Muscle layer of colon (tissue), 2 donors: ENCODE measurements around the gene CACHD1.

Experiments used
- H3K27ac ChIP-seq: one replicate; pipeline ENCODE4 v1.7.0; 2013; ENCODE audit warnings: low read depth, mild to moderate bottlenecking, low read length, moderate library complexity
- H3K27me3 ChIP-seq, 2 donors: one replicate each; pipeline ENCODE4 v1.7.0; 2013; ENCODE audit warnings: low read length in 2 of 2, mild to moderate bottlenecking in 2 of 2; ENCODE audit not compliant: insufficient read depth in 2 of 2, control insufficient read depth in 1 of 2
- H3K36me3 ChIP-seq: one replicate; pipeline ENCODE4 v1.7.0; 2013; ENCODE audit warnings: mild to moderate bottlenecking, low read length; ENCODE audit not compliant: insufficient read depth
- H3K4me1 ChIP-seq: one replicate; pipeline ENCODE4 v1.7.0; 2013; ENCODE audit warnings: mild to moderate bottlenecking, low read length; ENCODE audit not compliant: insufficient read depth
- H3K4me3 ChIP-seq, 2 donors: one replicate each; pipeline ENCODE4 v1.7.0; 2013; ENCODE audit warnings: low read length in 2 of 2, low read depth in 1 of 2, mild to moderate bottlenecking in 1 of 2, moderate library complexity in 1 of 2
- H3K9ac ChIP-seq: one replicate; pipeline ENCODE4 v1.7.0; 2013; ENCODE audit warnings: low read length
- H3K9me3 ChIP-seq: one replicate; pipeline ENCODE4 v1.7.0; 2013; ENCODE audit warnings: mild to moderate bottlenecking, low read length
- donor health status: abdominal sarcoma.
- donor health status: Adenocarcinoma of cecum.

The CACHD1 gene

DNA sequence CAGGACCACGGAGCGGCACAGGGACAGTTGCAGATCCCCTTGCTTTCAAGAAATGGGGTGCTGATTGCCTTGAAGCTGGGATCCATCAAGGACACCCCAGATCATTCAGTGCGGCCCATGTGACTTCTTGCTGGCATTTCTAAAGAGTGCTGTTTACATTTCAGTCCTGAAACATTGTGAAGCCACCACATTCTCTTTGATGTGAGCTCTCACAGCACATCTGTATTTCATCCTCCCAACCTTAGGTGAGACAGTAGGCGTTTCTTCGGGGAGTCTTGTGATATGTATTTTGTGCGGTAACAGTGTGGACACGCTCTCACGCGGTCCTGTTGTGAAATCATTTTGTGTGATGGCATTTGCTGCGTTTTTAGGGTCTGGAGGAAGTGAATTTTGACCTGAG lies 57.2 kb downstream of the CACHD1 start:
- H3K9ac ChIP-seq: no peak overlapping the region
- no peaks in the 10 kb centered on the region for H3K27me3 ChIP-seq
- H3K36me3 ChIP-seq: no peaks in the 10 kb centered on the region
- no peak overlapping the region for H3K4me3 ChIP-seq
- H3K4me1 ChIP-seq: no peaks in the 10 kb centered on the region
- H3K27ac ChIP-seq: no peak overlapping the region
- H3K9me3 ChIP-seq: no peaks in the 10 kb centered on the region

DNA sequence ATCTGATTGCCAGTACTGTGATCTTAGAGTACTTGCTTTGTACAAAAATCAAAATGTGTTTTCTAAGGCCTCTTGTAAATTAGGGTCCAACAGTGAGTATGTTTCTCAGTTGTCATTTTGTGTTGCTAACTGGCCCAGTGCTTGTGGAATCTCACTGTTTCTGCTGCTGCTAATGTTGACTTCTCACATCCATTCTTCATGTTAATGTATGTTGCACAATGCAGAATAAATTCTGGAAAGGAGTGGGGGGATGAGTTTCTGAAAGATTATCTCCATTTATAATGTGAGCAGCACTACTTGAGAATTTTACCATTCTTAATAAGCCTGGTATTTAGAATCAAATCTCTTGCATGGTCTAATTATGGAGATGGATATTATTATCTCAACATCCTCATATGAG lies 57.9 kb downstream of the CACHD1 start:
- Histone ChIP-seq H3K4me3 (no peak overlapping the region), H3K27ac (no peak overlapping the region)

DNA sequence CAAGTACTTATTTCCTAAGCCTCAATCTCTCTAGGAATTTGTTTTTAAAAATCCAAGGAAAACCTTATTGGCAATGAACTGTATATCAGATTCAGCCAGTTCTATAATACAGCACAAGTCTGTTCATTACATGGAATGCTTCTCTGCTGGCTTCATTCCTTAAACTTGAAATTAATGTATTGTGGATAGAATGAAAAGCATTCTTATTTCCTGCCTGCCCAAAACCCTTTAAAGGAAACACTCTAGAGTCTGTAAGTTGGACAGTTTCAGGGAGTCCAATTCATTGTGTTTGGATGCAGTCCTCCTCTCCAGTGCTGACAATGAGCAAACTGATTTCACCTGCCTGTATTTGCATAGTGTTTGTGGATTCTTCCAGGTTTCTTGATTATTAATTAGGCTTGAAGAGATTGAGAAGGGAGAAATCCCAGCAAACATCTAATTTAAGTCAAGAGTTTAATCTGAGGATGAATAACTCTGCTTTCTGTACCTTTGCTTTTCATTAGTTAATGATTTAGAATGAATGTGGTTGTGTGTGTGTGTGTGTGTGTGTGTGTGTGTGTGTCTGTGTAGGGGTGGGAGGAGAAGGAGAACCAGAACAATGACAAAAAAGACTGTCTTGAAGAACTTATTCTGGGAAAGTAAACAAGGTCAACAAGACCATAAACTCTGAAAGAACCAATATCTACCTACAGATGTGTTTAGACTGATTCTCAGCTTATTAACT lies 61.2 kb downstream of the CACHD1 start:
- H3K4me1 ChIP-seq: peaks cover 9% of the 10 kb centered on the region
- H3K4me3 ChIP-seq: no peak overlapping the region
- no peak overlapping the region for H3K9ac ChIP-seq
- no peaks in the 10 kb centered on the region for H3K27me3 ChIP-seq
- H3K36me3 ChIP-seq: no peaks in the 10 kb centered on the region
- no peaks in the 10 kb centered on the region for H3K9me3 ChIP-seq
- H3K27ac ChIP-seq: no peak overlapping the region

More for the DNA sequence above, 57.9 kb downstream of the CACHD1 start:
- H3K9me3 ChIP-seq: no peaks in the 10 kb centered on the region
- no peak overlapping the region for H3K9ac ChIP-seq
- no peaks in the 10 kb centered on the region for H3K36me3 ChIP-seq
- no peaks in the 10 kb centered on the region for H3K27me3 ChIP-seq
- no peaks in the 10 kb centered on the region for H3K4me1 ChIP-seq

DNA sequence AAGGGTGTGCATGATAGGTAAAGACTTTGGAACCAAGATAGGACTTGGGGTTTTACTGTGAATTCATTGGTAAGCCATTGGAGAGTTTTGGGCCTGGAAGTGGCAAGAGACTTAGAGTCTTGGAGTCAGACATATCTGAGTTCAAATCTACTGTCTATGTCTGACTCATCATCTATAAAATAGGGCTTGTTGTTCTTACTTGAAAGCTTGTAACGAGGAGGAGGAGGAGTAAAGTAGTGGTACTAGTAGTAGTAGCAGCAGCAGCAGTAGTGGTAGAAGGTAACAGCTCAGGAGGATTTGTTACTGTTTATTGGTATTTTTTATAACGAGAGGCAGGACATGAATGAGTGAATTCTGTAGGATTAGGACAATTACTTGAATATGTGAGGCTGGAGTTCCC lies 62.7 kb downstream of the CACHD1 start:
- H3K4me3 ChIP-seq: no peak overlapping the region
- no peak overlapping the region for H3K9ac ChIP-seq
- no peaks in the 10 kb centered on the region for H3K9me3 ChIP-seq
- H3K4me1 ChIP-seq: peaks cover 15% of the 10 kb centered on the region
- no peaks in the 10 kb centered on the region for H3K27me3 ChIP-seq
- H3K36me3 ChIP-seq: no peaks in the 10 kb centered on the region
- H3K27ac ChIP-seq: no peak overlapping the region

DNA sequence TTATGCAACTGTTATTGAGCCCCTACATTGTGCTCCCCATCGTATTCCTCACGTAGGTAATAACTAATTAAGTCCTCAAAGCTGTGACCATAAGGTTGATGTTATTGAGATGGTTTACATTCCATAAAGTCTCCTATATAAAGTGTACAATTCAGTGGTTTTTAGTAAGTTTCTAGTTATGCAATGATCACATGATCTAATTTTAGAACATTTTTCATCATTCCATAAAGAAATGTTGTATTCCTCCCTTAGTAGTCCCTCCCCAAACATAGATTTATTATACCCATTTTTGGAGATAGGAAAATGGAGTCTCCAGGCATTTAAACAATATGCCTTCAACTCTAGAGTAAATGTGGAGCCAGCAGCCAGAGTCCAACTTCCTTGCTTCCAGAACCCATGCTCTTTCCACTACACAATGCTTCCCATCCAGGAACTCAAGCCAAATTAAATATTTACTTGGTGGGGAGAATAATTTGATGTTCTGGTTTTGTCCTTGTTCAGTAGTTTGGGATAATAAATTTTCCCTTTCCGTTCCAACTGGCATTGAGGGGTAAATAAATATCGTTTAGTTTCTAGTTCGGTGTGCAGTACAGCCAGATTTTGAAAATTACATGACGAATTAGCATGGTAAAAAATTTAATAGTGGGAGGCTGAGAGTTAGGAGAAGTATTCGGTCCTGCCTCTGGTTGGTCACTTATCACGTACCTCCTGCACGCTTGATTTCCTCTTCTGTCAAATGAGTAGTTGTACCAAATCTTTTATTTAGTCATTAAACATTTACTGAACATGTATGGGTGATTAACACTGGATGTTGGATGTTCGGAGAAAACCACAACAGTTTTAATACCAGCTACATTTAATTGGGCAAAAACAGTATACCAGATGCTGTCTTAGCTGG lies 66.3 kb downstream of the CACHD1 start:
- Histone ChIP-seq H3K4me1 (peaks cover 31% of the 10 kb centered on the region), H3K9me3 (no peaks in the 10 kb centered on the region), H3K4me3 (no peak overlapping the region), H3K27me3 (no peaks in the 10 kb centered on the region), H3K9ac (no peak overlapping the region), H3K36me3 (no peaks in the 10 kb centered on the region), H3K27ac (no peak overlapping the region)

DNA sequence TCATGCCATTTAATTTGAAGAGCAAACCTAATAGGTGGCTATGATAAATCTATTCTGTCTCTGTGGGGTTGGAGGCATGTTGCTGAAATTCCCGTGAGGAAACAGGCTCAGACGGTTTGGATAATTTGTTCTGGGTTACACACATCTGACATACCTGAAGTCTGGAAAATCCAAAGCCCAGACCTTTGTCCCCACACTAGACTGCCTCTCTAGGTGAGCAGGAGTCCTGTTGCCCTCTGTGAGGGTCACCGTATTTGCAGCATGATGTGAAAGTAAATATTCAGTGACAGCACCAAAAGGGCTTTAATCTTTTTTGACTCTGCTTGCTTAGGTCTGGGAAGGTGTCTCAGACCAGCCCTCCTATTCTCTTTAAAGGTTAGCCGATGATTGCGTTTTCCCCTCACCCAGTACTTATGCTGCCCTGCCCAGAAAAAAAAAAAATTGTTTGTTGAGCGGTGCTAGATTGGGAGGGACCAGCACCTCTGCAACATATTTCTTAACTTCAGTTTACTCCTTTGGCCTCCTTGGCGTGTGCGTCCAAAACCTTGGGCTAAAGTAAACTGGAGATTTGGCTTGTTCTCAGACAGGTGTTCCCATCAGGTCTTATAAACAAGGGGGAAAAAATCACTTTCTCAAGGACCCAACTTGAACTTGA lies 67.0 kb downstream of the CACHD1 start:
- H3K9me3 ChIP-seq: no peaks in the 10 kb centered on the region
- H3K27ac ChIP-seq: no peak overlapping the region
- no peaks in the 10 kb centered on the region for H3K36me3 ChIP-seq
- peaks cover 31% of the 10 kb centered on the region for H3K4me1 ChIP-seq
- no peak overlapping the region for H3K4me3 ChIP-seq
- no peaks in the 10 kb centered on the region for H3K27me3 ChIP-seq
- H3K9ac ChIP-seq: no peak overlapping the region

DNA sequence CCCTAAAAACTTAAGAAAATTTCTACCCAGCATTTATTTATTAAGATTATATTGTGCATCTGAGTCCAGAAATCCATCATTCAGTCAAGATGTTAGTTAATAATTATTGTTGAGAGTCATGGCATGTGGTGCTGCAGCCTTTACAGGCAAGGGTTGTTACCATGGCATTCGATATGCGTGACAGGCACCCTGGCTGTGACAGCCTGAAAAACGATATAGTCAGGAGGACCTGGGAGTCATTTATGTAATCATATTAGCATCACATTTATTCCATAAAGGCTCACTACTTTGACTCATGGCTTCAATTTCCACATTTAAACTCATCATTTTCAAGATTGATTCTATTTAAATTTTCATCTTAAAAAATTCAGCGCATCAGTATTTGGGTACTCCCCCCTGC lies 68.0 kb downstream of the CACHD1 start:
- Histone ChIP-seq H3K9ac (no peak overlapping the region), H3K27me3 (no peaks in the 10 kb centered on the region), H3K4me3 (no peak overlapping the region), H3K9me3 (no peaks in the 10 kb centered on the region), H3K27ac (no peak overlapping the region), H3K36me3 (no peaks in the 10 kb centered on the region), H3K4me1 (peaks cover 31% of the 10 kb centered on the region)

DNA sequence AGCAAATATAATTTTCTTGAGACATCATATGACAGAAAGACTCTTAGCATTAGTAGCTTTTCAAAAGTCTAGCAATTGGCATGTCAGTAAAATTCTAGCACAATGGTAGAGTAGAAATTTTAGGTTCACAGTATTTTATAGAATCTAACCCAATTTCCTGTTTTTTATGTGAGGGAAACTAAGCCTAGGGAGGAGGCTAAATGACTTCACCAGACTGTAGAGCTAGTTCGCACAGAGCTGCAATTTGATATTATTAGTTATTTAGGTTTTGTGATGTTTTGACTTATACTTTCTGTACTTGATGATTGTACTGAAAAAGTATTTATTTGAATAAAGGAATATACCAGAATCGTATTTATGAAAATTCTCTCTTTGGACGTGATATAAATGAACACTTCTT lies 68.5 kb downstream of the CACHD1 start:
- H3K9me3 ChIP-seq: no peaks in the 10 kb centered on the region
- no peak overlapping the region for H3K9ac ChIP-seq
- no peak overlapping the region for H3K4me3 ChIP-seq
- no peak overlapping the region for H3K27ac ChIP-seq
- H3K36me3 ChIP-seq: no peaks in the 10 kb centered on the region
- H3K27me3 ChIP-seq: no peaks in the 10 kb centered on the region
- H3K4me1 ChIP-seq: peaks cover 31% of the 10 kb centered on the region

DNA sequence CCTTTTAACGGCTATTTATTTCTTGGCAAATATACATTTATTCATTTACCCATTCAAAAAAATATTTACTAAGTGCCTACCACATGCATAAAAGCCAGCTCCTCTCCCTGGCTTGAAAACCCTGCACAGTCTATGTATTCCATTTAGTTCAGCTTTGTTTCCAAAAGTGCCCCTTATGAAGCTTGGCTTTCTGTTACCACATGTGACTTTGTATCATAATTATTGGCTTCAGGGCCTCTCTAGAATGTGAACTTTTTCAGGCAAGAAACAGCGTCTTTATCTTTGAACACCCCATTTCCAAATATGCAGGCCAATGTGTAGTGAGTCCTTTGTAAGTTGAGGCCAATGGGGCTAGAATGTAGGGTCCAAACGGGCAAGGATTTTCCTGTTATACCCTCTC lies 69.4 kb downstream of the CACHD1 start:
- no peak overlapping the region for H3K9ac ChIP-seq
- H3K27ac ChIP-seq: no peak overlapping the region
- no peak overlapping the region for H3K4me3 ChIP-seq
- H3K9me3 ChIP-seq: no peaks in the 10 kb centered on the region
- H3K27me3 ChIP-seq: no peaks in the 10 kb centered on the region
- peaks cover 33% of the 10 kb centered on the region for H3K4me1 ChIP-seq
- H3K36me3 ChIP-seq: no peaks in the 10 kb centered on the region

DNA sequence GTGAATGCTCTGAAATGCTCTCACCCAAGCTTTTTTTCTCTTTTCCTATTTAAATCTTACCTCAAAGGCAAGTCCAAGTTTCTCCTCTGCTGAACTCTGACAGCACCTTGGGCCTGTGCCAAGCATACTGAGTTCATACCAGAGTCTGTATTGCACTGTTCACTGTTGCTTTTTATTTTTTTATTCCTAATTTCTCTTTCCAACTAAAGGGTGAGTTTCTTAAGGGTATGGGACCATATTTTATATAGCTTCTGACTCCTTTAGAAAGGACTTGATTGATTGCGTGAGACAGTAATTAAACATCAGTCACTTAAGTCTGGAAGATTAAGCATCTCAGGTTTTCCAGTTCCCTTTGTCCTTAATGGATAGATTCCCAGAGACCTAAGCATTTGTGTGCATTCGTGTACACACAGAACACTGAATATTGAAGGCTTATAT lies 69.9 kb downstream of the CACHD1 start:
- Histone ChIP-seq H3K27me3 (no peaks in the 10 kb centered on the region), H3K4me1 (peaks cover 34% of the 10 kb centered on the region), H3K9ac (no peak overlapping the region), H3K4me3 (peak overlapping the region in 1 of 2 donors; percentile 18), H3K36me3 (no peaks in the 10 kb centered on the region), H3K27ac (no peak overlapping the region), H3K9me3 (no peaks in the 10 kb centered on the region)

DNA sequence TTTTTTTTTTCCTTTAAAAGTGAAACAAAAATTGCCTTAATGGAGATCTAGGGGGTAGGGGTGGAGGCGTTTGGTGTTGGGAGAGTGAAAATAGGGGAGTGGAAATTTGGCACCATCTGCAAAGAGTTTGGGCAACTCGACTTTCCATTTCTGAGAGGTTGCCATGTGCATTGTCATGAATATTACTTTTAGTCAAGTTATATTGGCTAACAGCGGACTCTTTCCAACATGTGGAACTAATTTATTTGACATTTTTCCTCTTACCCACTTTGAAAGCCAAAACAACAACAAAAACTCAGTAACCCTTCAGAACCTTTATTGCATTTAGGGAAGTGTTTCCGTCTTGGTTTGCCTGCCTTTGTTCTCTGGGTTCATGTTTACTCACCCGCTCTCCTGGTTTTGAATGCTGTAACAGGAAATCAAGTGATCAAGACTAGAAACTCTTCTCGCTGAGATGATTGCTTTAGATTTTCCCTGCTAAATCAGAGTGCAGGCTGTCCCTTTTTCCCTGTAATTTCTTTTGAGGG lies 70.4 kb downstream of the CACHD1 start:
- Histone ChIP-seq H3K4me1 (peaks cover 33% of the 10 kb centered on the region), H3K4me3 (peak overlapping the region in 1 of 2 donors; percentile 18), H3K9ac (no peak overlapping the region), H3K27ac (no peak overlapping the region), H3K9me3 (no peaks in the 10 kb centered on the region), H3K27me3 (no peaks in the 10 kb centered on the region), H3K36me3 (no peaks in the 10 kb centered on the region)
